B cell (primary cell): ENCODE measurements around the gene APLP1. TPM values are rescaled to one million over a fixed set of nuclear protein-coding genes. Genes with fewer than 3 reads are reported as not detected.

Experiments used
- ATAC-seq: fragments of 200-7000 bp; cut with Tn5 transposase; one replicate; pipeline ENCODE4 v1.10.0; 2021; ENCODE audit warnings: low read depth, mild to moderate bottlenecking, moderate number of reproducible peaks, moderate library complexity
- CTCF ChIA-PET: fragments of 350-600 bp; sonication (Branson Sonifier 250); formaldehyde crosslinking; loops from one replicate; lab custom pipeline; 2021; ENCODE audit warnings: antibody characterized with exemption, inconsistent platforms; lab: Charles Lee
- POLR2A ChIA-PET: fragments of 350-600 bp; sonication (Branson Sonifier 250); formaldehyde crosslinking; loops from one replicate; lab custom pipeline; 2021; ENCODE audit warnings: antibody characterized with exemption; lab: Charles Lee
- DNase-seq: peaks from one replicate; pipeline ENCODE4 v3.0.0; 2013
- H2AFZ ChIP-seq: 2 replicates; pipeline ENCODE4 v1.6.1; 2012; ENCODE audit warnings: mild to moderate bottlenecking, low read depth, low read length; ENCODE audit not compliant: insufficient read depth, poor library complexity, severe bottlenecking
- H3K27ac ChIP-seq, 2 donors: 1 replicate in 1 of 2; 2 replicates in 1 of 2; pipeline ENCODE4 v1.5.1; 2012 to 2013; ENCODE audit warnings: low read length in 2 of 2, mild to moderate bottlenecking in 2 of 2, moderate library complexity in 1 of 2
- H3K27me3 ChIP-seq, 4 experiments: fragments of 200-600 bp in 1 of 4; sonication (generic) in 1 of 4; replicated peaks in 1 of 4; 1 replicate in 2 of 4; 2 replicates in 2 of 4; pipeline versions ENCODE4 v1.6.1 to v1.7.0; 2013 to 2016; ENCODE audit warnings: low read length in 3 of 4, mild to moderate bottlenecking in 2 of 4, mixed read lengths in 1 of 4, moderate library complexity in 1 of 4; ENCODE audit not compliant: insufficient read depth in 4 of 4, control insufficient read depth in 3 of 4; ENCODE audit errors: control extremely low read depth in 1 of 4
- H3K36me3 ChIP-seq, 2 experiments: replicated peaks in 1 of 2; 1 replicate in 1 of 2; 2 replicates in 1 of 2; pipeline versions ENCODE4 v1.6.1 to v1.7.1; 2013; ENCODE audit warnings: low read length in 1 of 2; ENCODE audit not compliant: insufficient read depth in 2 of 2, control insufficient read depth in 1 of 2; ENCODE audit errors: control extremely low read depth in 1 of 2, extremely low read depth in 1 of 2
- H3K4me1 ChIP-seq, 2 donors: fragments of 200-600 bp in 1 of 2; sonication (generic) in 1 of 2; 1 replicate in 1 of 2; 2 replicates in 1 of 2; pipeline versions ENCODE4 v1.5.1 to v1.6.1; 2013 to 2017; ENCODE audit warnings: low read length in 2 of 2; ENCODE audit not compliant: control insufficient read depth in 2 of 2, insufficient read depth in 2 of 2
- H3K4me2 ChIP-seq: replicated peaks from 2 replicates; pipeline ENCODE3; 2012; ENCODE audit warnings: mild to moderate bottlenecking, low read depth, low read length; ENCODE audit not compliant: poor library complexity, severe bottlenecking
- H3K4me3 ChIP-seq, 5 experiments: fragments of 200-600 bp in 1 of 5; sonication (generic) in 1 of 5; 1 replicate in 3 of 5; 2 replicates in 2 of 5; pipeline versions ENCODE4 v1.5.1 to v1.7.0; 2011 to 2016; ENCODE audit warnings: low read length in 4 of 5, mild to moderate bottlenecking in 4 of 5, low read depth in 2 of 5, control low read depth in 1 of 5, moderate library complexity in 1 of 5; ENCODE audit not compliant: insufficient read depth in 1 of 5; ENCODE audit errors: control extremely low read depth in 1 of 5, extremely low read depth in 1 of 5
- H3K79me2 ChIP-seq: fragments of 200-600 bp; sonication (generic); one replicate; pipeline ENCODE4 v1.6.0; 2016; ENCODE audit warnings: low read length; ENCODE audit not compliant: control insufficient read depth, insufficient read depth
- H3K9ac ChIP-seq: fragments of 200-600 bp; sonication (generic); 2 replicates; pipeline ENCODE4 v1.6.1; 2017; ENCODE audit warnings: mild to moderate bottlenecking, low read length, moderate library complexity
- H3K9me3 ChIP-seq, 3 donors: one replicate each; pipeline versions ENCODE4 v1.6.1 to v1.7.1; 2013; ENCODE audit warnings: low read length in 2 of 3; ENCODE audit not compliant: control insufficient read depth in 2 of 3, insufficient read depth in 1 of 3; ENCODE audit errors: control extremely low read depth in 1 of 3
- H4K20me1 ChIP-seq: 2 replicates; pipeline ENCODE4 v1.6.0; 2012; ENCODE audit warnings: mild to moderate bottlenecking, low read length; ENCODE audit not compliant: insufficient read depth, control insufficient read depth, poor library complexity, severe bottlenecking
- H3K27ac Mint-ChIP-seq: one replicate; pipeline ENCODE4 v1.8.0; 2021; ENCODE audit warnings: mixed read lengths
- H3K27me3 Mint-ChIP-seq: one replicate; pipeline ENCODE4 v1.8.0; 2021; ENCODE audit warnings: mixed read lengths
- H3K4me1 Mint-ChIP-seq: one replicate; pipeline ENCODE4 v1.8.0; 2021; ENCODE audit warnings: mixed read lengths
- H3K4me3 Mint-ChIP-seq: one replicate; pipeline ENCODE4 v1.8.0; 2021; ENCODE audit warnings: mixed read lengths
- H3K9me3 Mint-ChIP-seq: one replicate; pipeline ENCODE4 v1.8.0; 2022; ENCODE audit warnings: mixed read lengths; ENCODE audit not compliant: insufficient read depth
- CTCF ChIP-seq: fragments of 200-600 bp; IDR thresholded peaks from one replicate; pipeline ENCODE4 v1.8.0; 2022; ENCODE audit warnings: antibody characterized with exemption, mild to moderate bottlenecking
- EZH2 ChIP-seq: IDR thresholded peaks from 2 replicates; pipeline ENCODE4 v1.6.1; 2012; ENCODE audit warnings: borderline replicate concordance, low read depth, mild to moderate bottlenecking, moderate library complexity, low read length; ENCODE audit not compliant: insufficient read depth, poor library complexity, severe bottlenecking
- WGBS: methylation state at CpG from one replicate; pipeline ENCODE4 v1.1.5; 2013; ENCODE audit warnings: missing lambda C conversion rate; ENCODE audit not compliant: insufficient coverage; 5-methylcytosine and 5-hydroxymethylcytosine counted together
- intact Hi-C: fragments of 100-400 bp; cut with micrococcal nuclease; formaldehyde crosslinking; loops from one replicate; pipeline ENCODE4 v1.10.0; 2022
- polyA plus RNA-seq: library from polyadenylated mRNA; depleted of rRNA; stranded (reverse); fragments of >200 nt; gene quantifications from 2 replicates; pipeline ENCODE4 v1.2.3, GENCODE V29; 2012
- total RNA-seq, 2 donors: library from RNA; stranded (reverse); fragments of 120-200 nt in 1 of 2; gene quantifications; 1 replicate in 1 of 2; 2 replicates in 1 of 2; pipeline versions ENCODE4 v1.2.3 to v1.2.4, GENCODE V29; 2013 to 2022

The APLP1 gene
- total and polyA plus RNA-seq, 2 donors (not counting 1 experiment from before 2014, with no cell fraction given), result 0.06 TPM; not detected in 1

GRCh38 chr19:35847911-35848310 is 20.5 kb upstream of the APLP1 start:
- Histone ChIP-seq H3K27ac (no peak overlapping the region), H4K20me1 (no peaks in the 10 kb centered on the region), H3K36me3 (no peaks in the 10 kb centered on the region), H3K4me2 (no peak overlapping the region), H3K27me3 (peaks cover 0 to 69% (median 31%) of the 10 kb centered on the region in 4 experiments), H3K79me2 (no peaks in the 10 kb centered on the region), H2AFZ (no peak overlapping the region), H3K9me3 (peaks cover 0 to 29% (median 0%) of the 10 kb centered on the region in 3 donors), H3K9ac (no peak overlapping the region), H3K4me3 (no peak overlapping the region), H3K4me1 (peaks cover 15 to 31% of the 10 kb centered on the region in 2 donors)
- Mint-ChIP-seq H3K27ac (no peak overlapping the region), H3K4me1 (peaks cover 19% of the 10 kb centered on the region), H3K9me3 (no peaks in the 10 kb centered on the region), H3K27me3 (peaks cover 61% of the 10 kb centered on the region), H3K4me3 (no peak overlapping the region)
- WGBS, result 83% methylated on average over 6 of the region's 8 CpGs
- ChIA-PET CTCF (no interaction called here), POLR2A (interaction anchor here (0.6 kb wide), 1 partner anchor 10 kb away, joined by 3 read pairs; no protein-coding TSS in a partner anchor)
- ATAC-seq, result no peak
- TF ChIP-seq CTCF (no peak), EZH2 (no peak)
- DNase-seq, result no peak
- intact Hi-C loops, result no loop called here

- H3K36me3 ChIP-seq, result no peaks in the 10 kb centered on the region
- H3K9ac ChIP-seq, result no peak overlapping the region
- TF ChIP-seq CTCF (no peak), EZH2 (no peak)
- ATAC-seq (no peak), DNase-seq (no peak)
- peaks cover 0 to 26% (median 0%) of the 10 kb centered on the region in 3 donors for H3K9me3 ChIP-seq
- ChIA-PET POLR2A (no interaction called here), CTCF (no interaction called here)
- Mint-ChIP-seq H3K9me3 (no peaks in the 10 kb centered on the region), H3K27ac (no peak overlapping the region), H3K27me3 (peaks cover 61% of the 10 kb centered on the region), H3K4me3 (no peak overlapping the region), H3K4me1 (peaks cover 19% of the 10 kb centered on the region)
- H2AFZ ChIP-seq, result no peak overlapping the region
- no peak overlapping the region for H3K27ac ChIP-seq
- H3K4me3 ChIP-seq, result no peak overlapping the region
- H3K79me2 ChIP-seq, result no peaks in the 10 kb centered on the region
- 73% methylated on average over 6 of the region's 8 CpGs for WGBS
- H3K27me3 ChIP-seq, result peaks cover 0 to 64% (median 26%) of the 10 kb centered on the region in 4 experiments
- peaks cover 15 to 27% of the 10 kb centered on the region in 2 donors for H3K4me1 ChIP-seq
- H4K20me1 ChIP-seq, result no peaks in the 10 kb centered on the region
- intact Hi-C loops, result no loop called here
- H3K4me2 ChIP-seq, result no peak overlapping the region
These were observed 19.9 kb upstream of the APLP1 start for GRCh38 chr19:35848486-35848885.
